ENCODE measurements around the gene MEIS3.

DNA sequence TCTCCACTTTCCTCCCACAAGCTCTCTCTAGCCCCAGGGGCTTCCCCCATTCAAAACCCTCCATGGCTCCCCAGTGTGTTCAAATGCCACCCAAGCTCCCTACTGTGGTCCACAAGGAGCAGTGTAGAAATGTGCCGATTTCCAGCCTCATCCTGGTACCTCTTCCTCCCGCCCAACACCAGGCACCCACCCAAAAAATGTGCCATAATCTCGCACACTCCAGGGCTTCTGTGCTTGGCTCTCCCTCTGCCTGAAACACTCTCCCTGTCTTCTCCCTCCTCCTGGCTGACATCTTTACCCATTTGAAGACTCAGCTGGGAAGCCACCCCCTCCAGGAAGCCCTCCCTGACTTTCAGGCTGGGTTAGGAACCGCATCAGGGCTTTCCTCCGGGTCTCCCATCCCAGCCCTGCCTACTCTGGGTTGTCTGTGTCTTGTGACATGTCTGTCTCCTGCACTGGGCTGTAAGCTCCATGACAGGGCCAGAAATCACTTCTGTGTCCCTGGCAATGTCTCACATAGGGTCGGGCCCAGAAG is 16.6 kb upstream of the MEIS3 start:
- no peak for TF ChIP-seq FOXM1 (IDR thresholded peaks at IDR 0.05; ENCODE audit: low read depth)
- TF ChIP-seq RFX5 (IDR thresholded peaks at IDR 0.05; ENCODE audit: low read length) = no peak
- no peak for TF ChIP-seq NRF1 (IDR thresholded peaks at IDR 0.05; ENCODE audit: low read depth, low read length)
- TF ChIP-seq, protein P1, sequence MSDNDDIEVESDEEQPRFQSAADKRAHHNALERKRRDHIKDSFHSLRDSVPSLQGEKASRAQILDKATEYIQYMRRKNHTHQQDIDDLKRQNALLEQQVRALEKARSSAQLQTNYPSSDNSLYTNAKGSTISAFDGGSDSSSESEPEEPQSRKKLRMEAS (IDR thresholded peaks at IDR 0.05; ENCODE audit: low read depth) = no peak
- no peak for TF ChIP-seq POLR2AphosphoS5 (IDR thresholded peaks at IDR 0.05; ENCODE audit: low read depth, low read length)
- TF ChIP-seq, protein P2, sequence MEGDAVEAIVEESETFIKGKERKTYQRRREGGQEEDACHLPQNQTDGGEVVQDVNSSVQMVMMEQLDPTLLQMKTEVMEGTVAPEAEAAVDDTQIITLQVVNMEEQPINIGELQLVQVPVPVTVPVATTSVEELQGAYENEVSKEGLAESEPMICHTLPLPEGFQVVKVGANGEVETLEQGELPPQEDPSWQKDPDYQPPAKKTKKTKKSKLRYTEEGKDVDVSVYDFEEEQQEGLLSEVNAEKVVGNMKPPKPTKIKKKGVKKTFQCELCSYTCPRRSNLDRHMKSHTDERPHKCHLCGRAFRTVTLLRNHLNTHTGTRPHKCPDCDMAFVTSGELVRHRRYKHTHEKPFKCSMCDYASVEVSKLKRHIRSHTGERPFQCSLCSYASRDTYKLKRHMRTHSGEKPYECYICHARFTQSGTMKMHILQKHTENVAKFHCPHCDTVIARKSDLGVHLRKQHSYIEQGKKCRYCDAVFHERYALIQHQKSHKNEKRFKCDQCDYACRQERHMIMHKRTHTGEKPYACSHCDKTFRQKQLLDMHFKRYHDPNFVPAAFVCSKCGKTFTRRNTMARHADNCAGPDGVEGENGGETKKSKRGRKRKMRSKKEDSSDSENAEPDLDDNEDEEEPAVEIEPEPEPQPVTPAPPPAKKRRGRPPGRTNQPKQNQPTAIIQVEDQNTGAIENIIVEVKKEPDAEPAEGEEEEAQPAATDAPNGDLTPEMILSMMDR (IDR thresholded peaks at IDR 0.05) = no peak

Data from SK-N-SH (cell line).